Stimulated activated CD8-positive, alpha-beta memory T cell treated with anti-CD3 and anti-CD28 coated beads, Interleukin-7, amount 100 ng/mL, for 4 hours (primary cell): ENCODE data around the gene PLSCR3.
"Not testable (repeated sequence)": the region's sequence is repeated elsewhere in the genome, so short reads cannot be mapped to it uniquely, and the experiment has no call there.

Source experiments
- DNase-seq, 2 donors: peaks; one replicate each; pipeline ENCODE4 v3.0.0-alpha.2; 2020; ENCODE audit warnings: low read depth in 2 of 2

The PLSCR3 gene

DNA sequence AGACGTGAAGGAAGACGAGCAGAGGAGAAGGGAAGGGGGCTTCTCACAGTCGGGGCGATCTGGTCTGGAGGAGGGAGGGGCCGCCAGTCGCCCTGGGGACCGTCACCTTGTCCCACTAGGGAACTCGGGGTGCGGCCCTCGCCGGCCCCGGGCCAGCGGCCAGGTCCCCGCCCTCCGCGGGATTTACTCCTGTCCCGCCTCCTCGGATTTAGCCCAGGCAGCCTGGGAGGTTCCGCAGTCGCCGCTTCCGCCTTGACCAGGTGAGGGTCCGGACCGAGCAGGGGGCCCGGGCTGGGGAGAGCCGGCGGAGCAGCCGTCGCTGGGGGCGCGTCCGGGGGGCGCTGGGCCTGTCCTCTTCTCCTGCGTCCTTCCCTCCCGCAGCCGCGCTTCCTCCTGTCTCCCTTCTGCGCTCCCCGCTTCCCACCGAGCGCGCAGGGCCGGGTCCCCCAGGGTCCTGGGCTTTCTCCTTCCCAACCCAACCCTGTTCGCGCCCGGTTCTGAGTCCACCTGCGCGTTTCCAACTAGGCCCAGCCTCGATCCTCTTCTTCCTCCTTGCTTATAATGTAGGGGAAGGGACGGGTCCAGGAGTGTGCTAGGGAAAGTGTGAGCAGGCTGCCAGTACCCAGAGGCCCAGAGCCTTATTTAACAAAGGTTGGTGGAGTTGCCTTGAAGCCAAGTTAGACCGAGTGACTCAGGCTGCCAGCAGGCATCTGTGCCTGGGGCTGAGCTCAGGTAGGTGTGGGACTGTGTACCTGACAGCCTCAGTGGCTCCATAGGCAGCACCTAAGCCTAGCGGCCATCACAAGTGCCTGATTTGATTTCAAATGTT lies 13.3 kb downstream of the PLSCR3 start, which contains the start of gene TNK1:
Gene TNK1 (plus strand): TSS at position 235 of the 829 bp plus-strand sequence. CDS start 1,838 bp downstream, outside the sequence.
- no peak for DNase-seq

DNA sequence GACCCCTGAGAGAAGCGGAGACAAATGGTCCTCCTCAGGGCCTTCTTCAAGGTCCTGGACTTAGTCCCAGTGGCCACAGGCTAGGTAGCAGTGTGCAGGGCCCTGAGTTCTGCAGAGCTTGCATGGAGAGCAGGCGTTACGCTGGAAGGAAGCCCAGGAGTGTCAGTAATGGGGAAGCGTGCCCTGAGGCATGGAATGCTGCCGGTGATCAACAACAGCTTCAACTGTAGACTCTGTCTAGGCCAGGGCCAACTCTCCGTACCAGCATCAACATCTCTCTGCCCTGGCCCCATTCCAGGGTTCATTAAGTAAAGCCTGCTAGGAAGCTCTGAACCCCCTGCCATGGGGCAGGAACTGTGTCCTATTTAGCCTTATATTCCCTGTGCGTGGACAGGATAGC lies 14.0 kb downstream of the PLSCR3 start:
- no peak for DNase-seq

GRCh38 chr17:7379134-7379533 lies 15.2 kb downstream of the PLSCR3 start:
- DNase-seq = no peak

- DNase-seq = no peak
Observed at GRCh38 chr17:7374353-7374752, 20.0 kb downstream of the PLSCR3 start.

GRCh38 chr17:7370853-7371252 lies 23.5 kb downstream of the PLSCR3 start:
- DNase-seq = no peak

DNA sequence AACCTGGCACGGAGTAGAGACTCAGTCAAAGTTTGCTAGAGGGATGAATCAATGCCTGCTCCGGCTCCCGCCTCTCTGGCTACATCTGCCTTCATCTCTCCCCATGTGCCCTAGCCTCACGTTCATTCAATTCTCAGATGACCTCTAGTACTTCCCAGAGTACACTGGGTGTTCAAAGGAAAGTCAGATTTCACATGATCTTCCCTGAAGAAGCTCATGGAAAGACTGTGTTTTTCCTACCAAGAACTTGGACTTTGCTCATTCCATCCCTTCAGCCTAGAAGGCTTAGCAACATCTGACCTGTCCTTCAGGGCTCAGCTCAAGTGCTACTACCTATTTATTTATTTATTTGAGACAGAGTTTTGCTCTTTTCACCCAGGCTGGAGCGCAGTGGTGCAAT lies 24.5 kb downstream of the PLSCR3 start:
- no peak for DNase-seq

- not testable (repeated sequence) for DNase-seq
Observed at GRCh38 chr17:7368599-7368994, 25.7 kb downstream of the PLSCR3 start.

DNA sequence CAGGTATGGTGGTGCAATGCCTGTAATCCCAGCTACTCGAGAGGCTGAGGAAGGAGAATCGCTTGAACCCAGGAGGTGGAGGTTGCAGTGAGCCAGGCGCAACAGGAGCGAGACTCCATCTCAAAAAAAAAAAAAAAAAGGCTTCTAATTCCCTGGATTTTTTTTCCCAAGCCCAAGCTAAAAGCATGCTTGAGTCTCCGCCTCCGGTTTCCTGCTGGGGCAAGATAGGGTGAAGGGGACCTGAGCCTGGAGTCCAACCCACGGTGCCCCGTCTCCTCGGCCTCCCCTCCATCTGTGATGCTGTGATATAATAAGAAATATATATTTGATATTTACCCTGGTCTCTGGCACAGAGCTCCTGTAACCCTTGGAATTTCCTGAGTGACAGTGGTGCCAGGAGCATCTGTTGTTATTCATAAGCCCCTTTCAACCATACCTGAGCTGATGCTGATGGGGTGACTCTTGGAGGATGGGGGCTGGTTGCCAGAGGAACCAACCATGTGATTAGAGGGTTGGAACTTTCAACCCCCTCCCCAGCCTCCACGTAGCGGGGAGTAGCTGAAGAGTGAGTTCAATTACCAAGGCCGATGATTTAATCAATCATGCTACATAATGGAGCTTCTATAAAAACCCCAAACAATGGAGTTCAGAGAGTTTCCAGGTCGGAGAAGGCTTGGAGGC lies 26.3 kb downstream of the PLSCR3 start:
- no peak for DNase-seq

DNA sequence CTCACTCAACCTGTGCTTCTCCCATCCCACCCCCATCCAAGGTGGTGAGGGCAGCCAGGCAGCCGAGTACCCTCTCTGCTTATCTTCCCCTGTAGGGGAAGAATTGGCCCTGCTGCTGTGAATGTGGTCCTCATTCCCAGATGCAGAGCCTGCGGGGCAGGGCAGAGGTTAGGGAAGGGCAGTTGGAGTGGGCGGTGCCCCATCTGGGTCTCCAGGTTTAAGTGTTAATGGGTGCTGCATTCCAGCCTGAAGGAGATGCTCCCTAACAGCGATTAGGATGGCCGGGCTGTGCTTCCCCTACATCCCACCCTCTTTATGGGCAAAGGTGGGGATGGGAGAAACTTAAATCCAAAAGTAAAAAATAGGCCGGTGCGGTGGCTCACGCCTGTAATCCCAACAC lies 27.2 kb downstream of the PLSCR3 start:
- DNase-seq = no peak

DNA sequence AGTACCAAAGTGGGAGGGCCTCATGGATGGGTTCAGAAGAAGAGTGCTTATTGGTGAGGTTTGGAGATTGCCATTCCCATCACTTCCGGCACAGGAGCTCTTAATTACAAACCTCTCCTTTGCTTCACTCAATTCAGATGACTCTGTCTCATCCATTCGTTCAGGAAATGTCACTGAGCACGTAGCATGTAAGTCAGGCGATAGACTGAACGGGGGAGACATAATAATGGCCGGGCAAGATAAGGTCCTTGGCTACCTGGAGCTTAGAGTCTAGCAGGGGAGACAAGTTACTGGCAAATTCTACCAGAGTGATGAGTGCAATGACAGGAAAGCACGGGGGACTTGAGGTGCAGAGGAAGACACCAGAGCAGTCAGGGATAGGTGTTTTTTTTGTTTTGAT lies 28.4 kb downstream of the PLSCR3 start:
- not testable (repeated sequence) for DNase-seq

DNA sequence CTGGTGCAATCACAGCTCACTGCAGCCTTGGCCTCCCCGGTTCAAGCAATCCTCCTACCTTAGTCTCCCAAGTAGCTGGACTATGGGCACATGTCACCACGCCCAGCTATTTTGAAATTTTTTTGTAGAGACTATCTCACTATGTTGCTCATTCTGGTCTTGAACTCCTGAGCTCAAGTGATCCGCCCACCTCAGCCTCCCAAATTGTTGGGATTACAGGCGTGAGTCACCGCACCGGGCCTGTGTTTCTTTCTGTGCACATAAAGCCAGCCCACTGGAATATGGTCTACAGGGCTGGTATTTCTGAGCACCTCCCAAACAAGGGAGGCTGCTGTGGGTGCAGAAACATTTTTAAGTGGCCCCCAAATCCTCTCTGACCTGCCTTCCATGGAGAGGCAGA lies 31.0 kb downstream of the PLSCR3 start:
- no peak for DNase-seq

- DNase-seq = no peak
Observed at GRCh38 chr17:7361906-7362305, 32.4 kb downstream of the PLSCR3 start.

GRCh38 chr17:7357381-7357780 lies 36.9 kb downstream of the PLSCR3 start:
- DNase-seq = no peak

- DNase-seq = no peak
Observed at GRCh38 chr17:7356756-7357155, 37.6 kb downstream of the PLSCR3 start.

- peak; percentile 64 to 71 for DNase-seq
Observed at GRCh38 chr17:7356072-7356549, 38.2 kb downstream of the PLSCR3 start.

- no peak for DNase-seq
Observed at GRCh38 chr17:7355573-7355972, 38.8 kb downstream of the PLSCR3 start.

- no peak for DNase-seq
Observed at GRCh38 chr17:7355053-7355452, 39.3 kb downstream of the PLSCR3 start, which contains the start of gene TMEM95. TMEM95 (plus strand) TSS chr17:7355156; CDS start chr17:7355205, 49 bp downstream.

DNA sequence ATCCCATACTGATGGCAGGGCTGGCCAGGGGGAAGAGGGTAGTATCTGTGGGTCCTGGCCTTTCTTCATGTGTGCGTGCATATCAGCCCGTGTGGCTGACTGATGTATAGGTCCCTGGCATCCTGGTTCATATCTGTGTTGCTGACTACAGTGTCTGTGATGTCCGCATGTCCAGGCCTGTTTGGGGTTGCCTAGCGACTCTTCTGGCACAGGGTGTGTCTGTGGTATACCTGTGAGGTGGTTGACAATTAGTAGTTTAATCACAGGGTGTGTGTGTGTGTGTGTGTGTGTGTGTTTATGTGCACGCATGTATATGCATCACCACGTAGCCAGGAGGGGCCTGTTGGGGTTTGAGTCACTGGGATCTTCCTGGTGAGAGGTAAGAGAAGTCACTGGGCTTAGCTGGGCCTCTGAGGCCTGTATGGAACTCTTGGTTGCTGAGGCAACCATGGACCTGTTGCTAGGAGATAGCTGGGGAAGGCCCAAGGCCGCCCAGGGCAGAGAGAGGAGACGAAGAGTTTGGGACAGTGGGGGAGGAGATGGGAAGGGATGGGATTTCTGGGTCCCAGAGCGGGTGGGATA lies 40.0 kb downstream of the PLSCR3 start:
- no peak for DNase-seq

DNA sequence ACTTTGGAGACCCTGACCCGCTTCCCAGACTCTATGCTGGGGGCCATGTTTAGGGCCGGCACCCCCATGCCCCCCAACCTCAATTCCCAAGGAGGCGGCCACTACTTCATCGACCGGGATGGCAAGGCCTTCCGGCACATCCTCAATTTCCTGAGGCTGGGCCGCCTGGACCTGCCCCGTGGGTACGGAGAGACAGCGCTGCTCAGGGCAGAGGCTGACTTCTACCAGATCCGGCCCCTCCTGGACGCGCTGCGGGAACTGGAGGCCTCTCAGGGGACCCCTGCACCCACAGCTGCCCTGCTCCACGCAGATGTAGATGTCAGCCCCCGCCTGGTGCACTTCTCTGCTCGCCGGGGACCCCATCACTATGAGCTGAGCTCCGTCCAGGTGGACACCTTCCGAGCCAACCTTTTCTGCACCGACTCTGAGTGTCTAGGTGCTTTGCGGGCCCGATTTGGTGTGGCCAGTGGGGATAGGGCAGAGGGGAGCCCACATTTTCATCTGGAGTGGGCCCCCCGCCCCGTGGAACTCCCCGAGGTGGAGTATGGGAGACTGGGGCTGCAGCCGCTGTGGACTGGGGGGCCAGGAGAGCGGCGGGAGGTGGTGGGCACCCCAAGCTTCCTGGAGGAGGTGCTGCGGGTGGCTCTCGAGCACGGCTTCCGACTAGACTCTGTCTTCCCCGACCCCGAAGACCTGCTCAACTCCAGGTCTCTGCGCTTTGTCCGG lies 41.3 kb downstream of the PLSCR3 start:
- DNase-seq = no peak

DNA sequence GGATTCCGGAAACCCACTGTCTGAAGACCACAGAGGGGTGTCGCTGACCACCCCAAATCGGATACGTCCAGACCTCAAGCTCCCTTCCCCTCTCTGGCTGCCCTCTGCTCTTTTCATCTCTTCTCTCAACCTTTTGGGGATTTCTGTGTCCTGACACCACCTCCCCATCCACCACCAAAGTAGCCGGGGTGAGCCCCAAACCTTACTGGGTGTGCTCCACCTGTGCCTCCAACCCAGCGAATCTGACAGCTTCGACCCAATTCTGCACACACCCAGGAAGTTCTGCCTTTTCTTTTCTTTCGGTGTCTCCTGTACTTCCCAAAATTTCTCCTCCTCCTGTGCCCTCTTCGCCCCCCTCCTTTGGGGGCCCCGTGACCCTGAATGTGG lies 41.8 kb downstream of the PLSCR3 start:
- DNase-seq = no peak

DNA sequence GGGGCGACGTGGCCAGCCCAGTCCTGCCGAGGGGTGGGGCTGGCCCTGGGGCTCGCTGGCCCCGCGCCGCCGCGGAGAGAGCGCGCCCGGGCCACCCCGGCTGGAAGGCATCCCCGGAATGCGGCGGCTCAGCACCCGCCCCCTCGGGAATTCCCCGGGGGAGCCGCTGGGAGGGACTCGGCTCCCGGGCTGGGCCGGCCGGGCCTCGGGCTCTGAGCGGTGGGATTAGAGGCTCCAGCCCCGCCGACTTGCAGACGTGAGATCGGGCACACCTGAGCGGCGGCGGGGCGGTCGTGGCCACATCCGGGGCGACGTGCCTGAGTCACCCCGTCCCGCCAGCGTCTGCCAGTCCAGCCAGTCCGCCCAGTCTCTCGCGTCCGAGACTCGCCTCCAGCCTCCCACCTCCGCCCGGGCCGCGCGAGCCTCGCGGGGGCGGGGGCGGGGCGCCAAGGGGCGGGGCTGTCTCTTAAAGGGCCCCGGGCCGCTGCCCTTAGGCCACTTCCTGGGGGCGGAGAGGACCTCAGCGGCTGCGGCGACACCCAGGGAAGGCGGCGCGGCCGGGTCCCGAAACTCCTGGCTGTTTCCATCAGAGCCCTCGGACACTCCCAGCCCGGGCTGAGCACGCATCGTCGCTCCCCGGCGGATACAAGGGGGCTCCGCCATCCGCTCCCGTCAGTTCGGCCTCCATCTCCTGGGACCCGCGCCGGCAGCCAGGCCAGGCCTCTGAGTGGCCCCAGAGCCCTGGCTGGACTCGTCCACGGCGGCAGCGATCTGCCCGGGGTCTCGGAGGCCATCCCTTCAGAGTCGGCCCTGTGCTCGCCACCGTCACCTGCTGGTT lies 42.4 kb downstream of the PLSCR3 start, which contains the start of gene KCTD11:
Gene KCTD11 (plus strand): TSS at position 498 of the 838 bp plus-strand sequence.
- DNase-seq = peak; percentile 28 to 78
